CD1c-positive myeloid dendritic cell (primary cell): ENCODE results near the gene TREH.

Source experiments
- DNase-seq: peaks from one replicate; pipeline ENCODE4 v3.0.0-alpha.2; 2016; ENCODE audit errors: extremely low spot score

TREH gene

DNA sequence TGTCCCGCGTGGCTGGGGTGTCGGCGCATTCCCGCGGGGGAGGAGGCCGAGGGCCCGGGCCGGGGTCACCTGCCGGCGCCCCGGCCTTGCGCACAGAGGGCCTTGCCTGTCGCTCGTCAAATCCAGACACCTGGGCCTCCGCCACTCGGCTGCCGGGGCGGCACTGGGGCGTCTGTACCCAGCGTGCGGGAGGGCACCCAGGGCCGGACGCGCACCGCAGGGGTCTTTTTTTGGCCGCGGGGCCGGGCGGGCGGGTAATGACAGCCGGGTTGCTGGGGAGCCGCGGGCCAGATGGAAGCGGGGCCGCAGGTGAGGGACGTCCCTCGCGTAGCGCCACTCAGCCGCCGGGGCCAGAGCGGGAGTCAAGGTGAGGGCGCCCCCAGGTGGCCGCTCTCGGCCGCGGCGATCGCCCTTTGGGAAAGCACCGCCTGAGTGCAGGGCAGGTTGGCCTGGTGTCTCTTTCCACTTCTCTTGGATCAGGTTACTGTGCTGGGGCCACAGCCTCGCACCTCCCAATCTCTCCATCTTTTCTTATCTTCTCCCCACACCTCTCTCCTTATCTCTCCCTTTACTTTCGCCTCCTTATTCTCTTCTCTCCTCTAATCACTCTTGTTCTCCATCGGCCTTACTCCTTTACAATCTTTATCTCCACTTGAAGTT is 68.5 kb downstream of the TREH start:
- DNase-seq, result peak; percentile 81

GRCh38 chr11:118610225-118610772 is 69.2 kb downstream of the TREH start:
- no peak for DNase-seq

- peak; percentile 25 for DNase-seq
These were observed 69.8 kb downstream of the TREH start for GRCh38 chr11:118609380-118610224.

GRCh38 chr11:118608360-118609227 is 70.9 kb downstream of the TREH start:
- DNase-seq, result peak; percentile 91

DNA sequence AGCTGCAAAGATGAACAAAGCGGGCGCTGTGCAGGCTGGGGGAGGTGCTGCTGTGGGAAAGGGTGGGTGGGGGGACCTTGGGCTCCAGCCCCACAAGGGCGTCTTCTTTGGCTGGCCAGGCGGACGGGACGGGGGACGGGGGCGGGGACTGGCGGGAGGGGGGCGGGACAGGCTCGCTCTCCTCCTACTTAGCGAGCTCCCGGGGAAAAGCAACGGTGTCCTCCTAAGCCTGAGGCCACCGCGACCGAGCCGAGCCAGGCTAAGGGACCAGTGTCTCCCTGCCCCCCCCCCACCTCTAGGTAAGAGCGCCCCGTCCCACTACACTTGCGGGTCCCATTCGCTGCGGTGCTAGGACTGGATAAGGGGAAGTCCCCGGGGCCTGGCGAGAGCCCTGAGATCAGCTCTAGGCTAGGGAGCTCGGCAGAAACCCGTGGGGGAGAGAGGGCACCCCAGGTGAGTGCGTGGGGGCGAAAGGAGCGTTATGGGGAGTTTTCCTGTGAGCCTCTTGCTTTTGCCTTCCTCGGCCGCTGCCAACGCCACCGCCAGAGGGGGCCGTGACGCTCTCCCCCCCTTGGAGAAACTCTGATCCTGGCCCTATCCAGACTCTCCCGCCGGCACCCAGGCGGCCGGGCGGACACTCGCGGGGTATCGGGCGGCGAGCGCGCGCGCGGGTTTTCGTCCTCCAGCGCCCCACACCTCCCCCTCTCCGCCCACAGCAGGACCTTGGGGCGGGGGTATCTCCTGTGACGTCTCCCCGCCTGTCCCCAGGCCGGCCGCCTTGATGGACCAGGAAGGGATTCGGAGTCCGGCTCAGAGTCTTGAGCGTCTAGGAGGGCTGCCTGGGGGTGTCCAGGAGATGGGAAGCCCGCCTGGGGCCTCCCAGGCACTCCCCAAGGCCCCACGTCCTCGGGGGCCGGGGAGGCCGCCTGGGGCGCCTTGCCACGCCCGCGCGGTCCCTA is 71.8 kb downstream of the TREH start, which contains the start of gene PHLDB1:
Gene PHLDB1 (plus strand): TSS at position 215 of the 959 bp plus-strand sequence. CDS start 6,222 bp downstream, outside the sequence.
- DNase-seq, result peak; percentile 49
